ENCODE measurements around the gene HOTAIR. TPM values are rescaled to one million over a fixed set of nuclear protein-coding genes. Genes with fewer than 3 reads are reported as not detected.

Gene HOTAIR
- total RNA-seq, 1 donor from 2014 or later, result not detected

DNA sequence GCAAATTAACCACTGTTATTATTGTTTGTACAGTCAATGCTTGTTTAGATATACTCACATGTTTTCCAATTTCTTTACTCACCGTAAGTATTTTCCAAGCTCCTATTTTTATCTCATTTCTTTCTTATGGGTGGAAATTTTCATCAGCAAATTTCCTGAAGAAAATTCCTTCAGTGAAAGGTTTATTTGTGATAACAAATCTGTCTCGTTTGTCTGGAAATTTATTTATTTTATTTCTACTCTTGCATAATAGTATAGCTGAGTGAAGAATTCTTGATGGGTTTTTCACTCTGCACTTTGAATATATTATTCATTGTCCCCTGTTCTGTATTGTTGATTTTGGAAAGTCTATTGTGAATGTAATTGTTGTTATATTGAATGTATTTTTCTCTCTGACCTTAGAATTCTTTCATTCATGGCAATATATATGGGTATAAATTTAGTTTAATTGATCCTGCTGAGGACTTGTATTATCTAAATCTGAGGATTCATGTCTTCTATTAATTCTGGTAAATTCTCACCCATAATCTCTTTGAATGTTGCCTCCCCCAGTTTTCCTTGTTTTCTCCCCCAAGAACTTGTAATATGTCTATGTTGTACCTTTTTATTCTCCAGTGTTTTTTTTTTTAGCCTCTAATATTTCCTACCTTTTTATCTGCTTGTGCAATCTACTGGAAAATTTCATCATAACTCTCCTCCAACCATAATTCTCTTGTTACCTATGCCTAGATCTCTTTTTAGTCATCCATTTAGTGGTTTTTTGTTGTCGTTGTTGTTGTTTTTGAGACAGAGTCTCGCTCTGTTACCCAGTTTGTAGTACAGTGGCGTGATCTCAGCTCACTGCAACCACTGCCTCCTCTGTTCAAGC, 57.7 kb downstream of the HOTAIR start:
- Histone ChIP-seq H3K79me2 (ENCODE audit: low read depth) (no peaks in the 10 kb centered on the region), H3K9ac (no peak overlapping the region), H3K36me3 (no peaks in the 10 kb centered on the region), H3K27me3 (peaks cover 100% of the 10 kb centered on the region), H2AFZ (replicated peaks) (no peak overlapping the region), H3K27ac (no peak overlapping the region), H4K20me1 (ENCODE audit: low read depth) (no peaks in the 10 kb centered on the region), H3K9me3 (ENCODE audit: low read depth) (no peaks in the 10 kb centered on the region), H3K4me1 (no peaks in the 10 kb centered on the region), H3K4me3 (no peak overlapping the region), H3K4me2 (no peak overlapping the region), H3F3A (ENCODE audit: low read depth) (no peaks in the 10 kb centered on the region)
- Mint-ChIP-seq H3K4me3 (no peak overlapping the region), H3K27me3 (ENCODE audit: insufficient read depth, low read depth) (peaks cover 43% of the 10 kb centered on the region), H3K9me3 (no peaks in the 10 kb centered on the region), H3K27ac (no peak overlapping the region), H3K36me3 (no peaks in the 10 kb centered on the region), H3K4me1 (no peaks in the 10 kb centered on the region)
- TF ChIP-seq, protein P1, sequence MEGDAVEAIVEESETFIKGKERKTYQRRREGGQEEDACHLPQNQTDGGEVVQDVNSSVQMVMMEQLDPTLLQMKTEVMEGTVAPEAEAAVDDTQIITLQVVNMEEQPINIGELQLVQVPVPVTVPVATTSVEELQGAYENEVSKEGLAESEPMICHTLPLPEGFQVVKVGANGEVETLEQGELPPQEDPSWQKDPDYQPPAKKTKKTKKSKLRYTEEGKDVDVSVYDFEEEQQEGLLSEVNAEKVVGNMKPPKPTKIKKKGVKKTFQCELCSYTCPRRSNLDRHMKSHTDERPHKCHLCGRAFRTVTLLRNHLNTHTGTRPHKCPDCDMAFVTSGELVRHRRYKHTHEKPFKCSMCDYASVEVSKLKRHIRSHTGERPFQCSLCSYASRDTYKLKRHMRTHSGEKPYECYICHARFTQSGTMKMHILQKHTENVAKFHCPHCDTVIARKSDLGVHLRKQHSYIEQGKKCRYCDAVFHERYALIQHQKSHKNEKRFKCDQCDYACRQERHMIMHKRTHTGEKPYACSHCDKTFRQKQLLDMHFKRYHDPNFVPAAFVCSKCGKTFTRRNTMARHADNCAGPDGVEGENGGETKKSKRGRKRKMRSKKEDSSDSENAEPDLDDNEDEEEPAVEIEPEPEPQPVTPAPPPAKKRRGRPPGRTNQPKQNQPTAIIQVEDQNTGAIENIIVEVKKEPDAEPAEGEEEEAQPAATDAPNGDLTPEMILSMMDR (IDR thresholded peaks at IDR 0.05), result no peak
- TF ChIP-seq EZH2 (IDR thresholded peaks at IDR 0.05) (no peak), EZH2phosphoT487 (IDR thresholded peaks at IDR 0.05) (no peak)
- no peak for DNase-seq (ENCODE audit: low spot score)

MicroRNAs within 50 kb of the gene (microRNA counts, 767-probe panel; counts per million panel counts)
- microRNA hsa-miR-196a-5p, result 460 counts per million, percentile 90 among the panel's probes with 10 or more counts

Small RNAs within 50 kb of the gene (microRNA-seq; reads per million reads assigned to microRNA genes)
- gene MIR196A2, result 0.73 reads per million

Small RNAs within 50 kb of the gene (small RNA-seq; reads per million reads assigned to genes)
- gene AC012531.3, result not detected
- not detected for gene AC012531.4
- not detected for gene MIR196A2
- gene RF01905, result not detected
- not detected for gene RF01906

Other genes starting within 250 kb of the HOTAIR start
- gene CALCOCO1, start 247.5 kb downstream of the HOTAIR start, total RNA-seq (ENCODE audit: low replicate concordance), result 25.3 and 46.0 TPM in 2 replicates
- gene CISTR, start 223.0 kb downstream of the HOTAIR start, total RNA-seq (ENCODE audit: low replicate concordance), result not detected in 2 replicates
- not detected in 2 replicates for gene HOXC13, start 36.1 kb downstream of the HOTAIR start, total RNA-seq (ENCODE audit: low replicate concordance)
- not detected in 2 replicates for gene HOXC12, start 20.1 kb downstream of the HOTAIR start, total RNA-seq (ENCODE audit: low replicate concordance)
- gene HOXC11, start 1.8 kb downstream of the HOTAIR start, total RNA-seq (ENCODE audit: low replicate concordance), result not detected in 2 replicates
- not detected in 2 replicates for gene HOXC10, start 10.2 kb upstream of the HOTAIR start, total RNA-seq (ENCODE audit: low replicate concordance)
- gene HOXC9, start 25.2 kb upstream of the HOTAIR start, total RNA-seq (ENCODE audit: low replicate concordance), result not detected in 2 replicates
- not detected in 2 replicates for gene HOXC8, start 34.0 kb upstream of the HOTAIR start, total RNA-seq (ENCODE audit: low replicate concordance)
- gene HOXC6, start 53.5 kb upstream of the HOTAIR start, total RNA-seq (ENCODE audit: low replicate concordance), result not detected in 2 replicates
- gene HOXC5, start 58.1 kb upstream of the HOTAIR start, total RNA-seq (ENCODE audit: low replicate concordance), result not detected in 2 replicates
- not detected in 2 replicates for gene HOXC4, start 78.9 kb upstream of the HOTAIR start, total RNA-seq (ENCODE audit: low replicate concordance)
- 42.9 and 49.4 TPM in 2 replicates for gene SMUG1, start 214.0 kb upstream of the HOTAIR start, total RNA-seq (ENCODE audit: low replicate concordance)

All from neural progenitor cell (in vitro differentiated cells).